ENCODE data around the gene TBX10. TPM values are rescaled to one million over a fixed set of nuclear protein-coding genes. Genes with fewer than 3 reads are reported as not detected.

The TBX10 gene
- total and polyA plus RNA-seq, 2 of the 8 experiments (the other 6 are each of a cell fraction or from before 2014, with no cell fraction given) = 0.09 TPM; not detected in 1

GRCh38 chr11:67646535-67647336 lies 7.2 kb upstream of the TBX10 start:
- Histone ChIP-seq H3K23me2 (ENCODE audit: low read depth, low read length) (peaks cover 3% of the 10 kb centered on the region), H2BK5ac (ENCODE audit: low read depth, low read length) (no peak overlapping the region), H2BK120ac (replicated peaks; ENCODE audit: low read depth, low read length) (no peak overlapping the region), H2AFZ (ENCODE audit: low read length) (no peak overlapping the region), H3K14ac (ENCODE audit: insufficient read length) (no peak overlapping the region), H2BK15ac (ENCODE audit: low read length) (0 out of 2 replicates have a peak overlapping the region, but pooled peaks have one; percentile 29), H3K9me3 (ENCODE audit: insufficient read depth in 2 of 2, low read depth in 1 of 2, low read length in 1 of 2) (no peaks in the 10 kb centered on the region), H3K36me3 (ENCODE audit: control insufficient read depth in 2 of 4, insufficient read depth in 4 of 4, low read length in 3 of 4) (no peaks in the 10 kb centered on the region; a peak in 1 of 8 replicates), H4K5ac (ENCODE audit: insufficient read length, low read depth, low read length) (no peak overlapping the region), H3K27ac (ENCODE audit: low read depth, low read length) (no peak overlapping the region), H3K79me2 (ENCODE audit: control insufficient read depth in 1 of 2, insufficient read depth in 2 of 2, low read length in 2 of 2) (no peaks in the 10 kb centered on the region), H3K4me2 (ENCODE audit: insufficient read depth in 1 of 2, low read depth in 2 of 2, low read length in 2 of 2) (no peak overlapping the region), H4K8ac (ENCODE audit: extremely low read depth, insufficient read depth, low read length) (no peak overlapping the region), H3K4me3 (ENCODE audit: extremely low read depth in 1 of 4, insufficient read depth in 2 of 4, low read depth in 3 of 4, low read length in 4 of 4) (no peak overlapping the region), H3K4me1 (replicated peaks in 1 of 4; ENCODE audit: control insufficient read depth in 3 of 4, insufficient read depth in 4 of 4, low read length in 3 of 4) (peaks cover 0 to 9% (median 0%) of the 10 kb centered on the region in 4 experiments; a peak in 2 of 7 replicates), H4K20me1 (replicated peaks in 1 of 2; ENCODE audit: control insufficient read depth in 1 of 2, insufficient read depth in 2 of 2, low read length in 2 of 2) (peaks cover 0 to 5% of the 10 kb centered on the region in 2 experiments), H3K79me1 (ENCODE audit: low read depth, low read length) (no peaks in the 10 kb centered on the region), H3K4ac (replicated peaks; ENCODE audit: insufficient read length, low read depth, low read length) (no peak overlapping the region), H3K23ac (ENCODE audit: insufficient read length) (no peak overlapping the region), H4K91ac (replicated peaks; ENCODE audit: insufficient read length, low read length) (no peak overlapping the region), H3K56ac (replicated peaks; ENCODE audit: insufficient read length, low read depth, low read length) (no peak overlapping the region), H3K9ac (replicated peaks in 1 of 4; ENCODE audit: extremely low read depth in 1 of 4, low read depth in 3 of 4, low read length in 3 of 4) (no peak overlapping the region), H3K18ac (ENCODE audit: extremely low read depth, low read length) (no peak overlapping the region), H2BK20ac (ENCODE audit: low read length) (no peak overlapping the region), H2BK12ac (ENCODE audit: low read depth, low read length) (0 out of 2 replicates have a peak overlapping the region, but pooled peaks have one; percentile 17), H2AK5ac (ENCODE audit: low read depth, low read length) (no peak overlapping the region), H3K27me3 (replicated peaks in 1 of 4; ENCODE audit: control insufficient read depth in 3 of 4, extremely low read depth in 1 of 4, insufficient read depth in 3 of 4, low read length in 3 of 4) (peaks cover 0 to 2% (median 0%) of the 10 kb centered on the region in 4 experiments; a peak in 2 of 7 replicates)
- CTCF ChIA-PET (ENCODE audit: partially characterized antibody) = interaction anchor here (0.9 to 8.6 kb wide), 13 partner anchors 8 to 154 kb away, joined by 3 to 99 read pairs (median 10); partner anchors contain the start of genes ALDH3B2, NUDT8 and TBX10
- DNase-seq (ENCODE audit: low read depth in 1 of 2, low spot score in 2 of 2) (no peak), FAIRE-seq (no peak)
- POLR2A ChIA-PET (ENCODE audit: partially characterized antibody) = interaction anchor here (1.3 to 1.4 kb wide), 2 partner anchors 14 to 17 kb away, joined by 4 read pairs; no protein-coding TSS in a partner anchor
- 94% methylated on average over 14 of the region's 24 CpGs; no CpG with 5 or more reads in 1 of the 2 experiments for WGBS, 2 experiments (ENCODE audit: extremely low coverage in 1 of 2, insufficient coverage in 1 of 2, insufficient read length in 1 of 2, insufficient replicate concordance in 2 of 2, low coverage in 1 of 2, low lambda C conversion rate in 2 of 2, missing lambda C conversion rate in 1 of 2)
- TF ChIP-seq ATF2 (IDR thresholded peaks at IDR 0.05; ENCODE audit: low read length) (no peak), SIX5 (IDR thresholded peaks at IDR 0.05; ENCODE audit: low read depth, low read length) (no peak), KDM4A (IDR thresholded peaks at IDR 0.05; ENCODE audit: low read depth, low read length, severe bottlenecking) (no peak), GTF2F1 (IDR thresholded peaks at IDR 0.05; ENCODE audit: borderline replicate concordance, low read depth, low read length) (no peak), RXRA (IDR thresholded peaks at IDR 0.05; ENCODE audit: insufficient read depth, low read depth, low read length) (no peak), EZH2 (IDR thresholded peaks at IDR 0.05; ENCODE audit: low read depth, low read length, severe bottlenecking) (no peak), HDAC6 (IDR thresholded peaks at IDR 0.05; ENCODE audit: low read depth, low read length) (no peak), EP300 (IDR thresholded peaks at IDR 0.05; ENCODE audit: borderline replicate concordance in 1 of 2, low read depth in 2 of 2, low read length in 2 of 2) (no peak), BCL11A (IDR thresholded peaks at IDR 0.05; ENCODE audit: low read depth in 2 of 2, low read length in 2 of 2) (no peak)
